ENCODE measurements around the gene KRTAP9-9. TPM values are rescaled to one million over a fixed set of nuclear protein-coding genes. Genes with fewer than 3 reads are reported as not detected.

The KRTAP9-9 gene
- total RNA-seq, 1 experiment from 2014 or later = not detected

GRCh38 chr17:41304091-41304490, 48.9 kb downstream of the KRTAP9-9 start (continued):
- no peak for TF ChIP-seq SMAD4 (CRISPR knock-in tag; IDR thresholded peaks at IDR 0.05)

Other genes starting within 250 kb of the KRTAP9-9 start
- gene KRTAP3-1, start 246.3 kb upstream of the KRTAP9-9 start, total RNA-seq (2021) = not detected in 3 replicates
- not detected in 3 replicates for gene KRTAP1-5, start 228.2 kb upstream of the KRTAP9-9 start, total RNA-seq (2021)
- not detected in 3 replicates for gene KRTAP1-4, start 225.2 kb upstream of the KRTAP9-9 start, total RNA-seq (2021)
- not detected in 3 replicates for gene KRTAP1-3, start 220.5 kb upstream of the KRTAP9-9 start, total RNA-seq (2021)
- not detected in 3 replicates for gene KRTAP1-1, start 213.9 kb upstream of the KRTAP9-9 start, total RNA-seq (2021)
- gene KRTAP2-1, start 208.1 kb upstream of the KRTAP9-9 start, total RNA-seq (2021) = not detected in 3 replicates
- not detected in 3 replicates for gene KRTAP2-2, start 200.2 kb upstream of the KRTAP9-9 start, total RNA-seq (2021)
- not detected in 3 replicates for gene KRTAP2-3, start 195.3 kb upstream of the KRTAP9-9 start, total RNA-seq (2021)
- gene KRTAP2-4, start 189.5 kb upstream of the KRTAP9-9 start, total RNA-seq (2021) = not detected in 3 replicates
- gene KRTAP4-7, start 171.2 kb upstream of the KRTAP9-9 start, total RNA-seq (2021) = not detected in 3 replicates
- gene KRTAP4-8, start 157.2 kb upstream of the KRTAP9-9 start, total RNA-seq (2021) = not detected in 3 replicates
- not detected in 3 replicates for gene KRTAP4-16, start 153.2 kb upstream of the KRTAP9-9 start, total RNA-seq (2021)
- not detected in 3 replicates for gene KRTAP4-9, start 150.0 kb upstream of the KRTAP9-9 start, total RNA-seq (2021)
- not detected in 3 replicates for gene KRTAP4-11, start 137.0 kb upstream of the KRTAP9-9 start, total RNA-seq (2021)
- not detected in 3 replicates for gene KRTAP4-12, start 131.2 kb upstream of the KRTAP9-9 start, total RNA-seq (2021)
- gene KRTAP4-6, start 114.8 kb upstream of the KRTAP9-9 start, total RNA-seq (2021) = not detected in 3 replicates
- not detected in 3 replicates for gene KRTAP4-5, start 105.6 kb upstream of the KRTAP9-9 start, total RNA-seq (2021)
- gene KRTAP4-4, start 94.6 kb upstream of the KRTAP9-9 start, total RNA-seq (2021) = not detected in 3 replicates
- gene KRTAP4-3, start 87.2 kb upstream of the KRTAP9-9 start, total RNA-seq (2021) = not detected in 3 replicates
- gene KRTAP4-2, start 77.2 kb upstream of the KRTAP9-9 start, total RNA-seq (2021) = not detected in 3 replicates
- not detected in 3 replicates for gene KRTAP4-1, start 70.5 kb upstream of the KRTAP9-9 start, total RNA-seq (2021)
- not detected in 3 replicates for gene KRTAP9-1, start 65.5 kb upstream of the KRTAP9-9 start, total RNA-seq (2021)
- not detected in 3 replicates for gene KRTAP9-2, start 28.7 kb upstream of the KRTAP9-9 start, total RNA-seq (2021)
- gene KRTAP9-3, start 22.9 kb upstream of the KRTAP9-9 start, total RNA-seq (2021) = not detected in 3 replicates
- gene KRTAP9-8, start 17.4 kb upstream of the KRTAP9-9 start, total RNA-seq (2021) = not detected in 3 replicates
- gene KRTAP9-4, start 5.7 kb upstream of the KRTAP9-9 start, total RNA-seq (2021) = not detected in 3 replicates
- not detected in 3 replicates for gene KRTAP9-6, start 10.0 kb downstream of the KRTAP9-9 start, total RNA-seq (2021)
- not detected in 3 replicates for gene KRTAP9-7, start 20.3 kb downstream of the KRTAP9-9 start, total RNA-seq (2021)
- gene KRTAP29-1, start 47.5 kb downstream of the KRTAP9-9 start, total RNA-seq (2021) = not detected in 3 replicates
- gene KRTAP16-1, start 53.9 kb downstream of the KRTAP9-9 start, total RNA-seq (2021) = not detected in 3 replicates
- not detected in 3 replicates for gene KRTAP17-1, start 60.3 kb downstream of the KRTAP9-9 start, total RNA-seq (2021)
- not detected in 3 replicates for gene KRT33A, start 95.4 kb downstream of the KRTAP9-9 start, total RNA-seq (2021)
- not detected in 3 replicates for gene KRT33B, start 114.4 kb downstream of the KRTAP9-9 start, total RNA-seq (2021)
- gene KRT34, start 126.9 kb downstream of the KRTAP9-9 start, total RNA-seq (2021) = not detected in 3 replicates
- gene KRT31, start 142.2 kb downstream of the KRTAP9-9 start, total RNA-seq (2021) = not detected in 3 replicates
- gene KRT37, start 169.2 kb downstream of the KRTAP9-9 start, total RNA-seq (2021) = not detected in 3 replicates
- not detected in 3 replicates for gene KRT38, start 185.6 kb downstream of the KRTAP9-9 start, total RNA-seq (2021)
- not detected in 3 replicates for gene KRT32, start 212.0 kb downstream of the KRTAP9-9 start, total RNA-seq (2021)
- gene KRT35, start 225.8 kb downstream of the KRTAP9-9 start, total RNA-seq (2021) = not detected in 3 replicates
- gene KRT36, start 234.5 kb downstream of the KRTAP9-9 start, total RNA-seq (2021) = not detected in 3 replicates

Data from WTC11 (cell line).